ENCODE measurements around the gene NR6A1.

The NR6A1 gene

GRCh38 chr9:124709292-124709690, 61.8 kb downstream of the NR6A1 start:
- no peak overlapping the region for H3K27ac ChIP-seq (ENCODE audit: insufficient read depth, low read length, poor library complexity, severe bottlenecking)
- H3K36me3 ChIP-seq (ENCODE audit: control insufficient read depth, insufficient read depth, low read length), result no peaks in the 10 kb centered on the region
- DNase-seq, result no peak
- no peaks in the 10 kb centered on the region for H3K9me3 ChIP-seq (ENCODE audit: control insufficient read depth, low read length)
- no peaks in the 10 kb centered on the region for H3K4me1 ChIP-seq (ENCODE audit: control insufficient read depth, insufficient read depth, low read length, poor library complexity, severe bottlenecking)
- no peak overlapping the region for H3K4me3 ChIP-seq (ENCODE audit: insufficient read depth, low read depth, low read length, poor library complexity, severe bottlenecking)
- H3K27me3 ChIP-seq (replicated peaks; ENCODE audit: control insufficient read depth, insufficient read depth, low read length, poor library complexity, severe bottlenecking), result no peaks in the 10 kb centered on the region

- no peaks in the 10 kb centered on the region for H3K27me3 ChIP-seq (replicated peaks; ENCODE audit: control insufficient read depth, insufficient read depth, low read length, poor library complexity, severe bottlenecking)
- no peaks in the 10 kb centered on the region for H3K36me3 ChIP-seq (ENCODE audit: control insufficient read depth, insufficient read depth, low read length)
- no peak overlapping the region for H3K4me3 ChIP-seq (ENCODE audit: insufficient read depth, low read depth, low read length, poor library complexity, severe bottlenecking)
- no peak overlapping the region for H3K27ac ChIP-seq (ENCODE audit: insufficient read depth, low read length, poor library complexity, severe bottlenecking)
- no peaks in the 10 kb centered on the region for H3K9me3 ChIP-seq (ENCODE audit: control insufficient read depth, low read length)
- no peaks in the 10 kb centered on the region for H3K4me1 ChIP-seq (ENCODE audit: control insufficient read depth, insufficient read depth, low read length, poor library complexity, severe bottlenecking)
- no peak for DNase-seq
Observed at GRCh38 chr9:124708633-124709291, 62.3 kb downstream of the NR6A1 start.

GRCh38 chr9:124708074-124708473, 63.0 kb downstream of the NR6A1 start:
- no peak overlapping the region for H3K4me3 ChIP-seq (ENCODE audit: insufficient read depth, low read depth, low read length, poor library complexity, severe bottlenecking)
- H3K27me3 ChIP-seq (replicated peaks; ENCODE audit: control insufficient read depth, insufficient read depth, low read length, poor library complexity, severe bottlenecking), result no peaks in the 10 kb centered on the region
- H3K36me3 ChIP-seq (ENCODE audit: control insufficient read depth, insufficient read depth, low read length), result no peaks in the 10 kb centered on the region
- no peak for DNase-seq
- H3K27ac ChIP-seq (ENCODE audit: insufficient read depth, low read length, poor library complexity, severe bottlenecking), result no peak overlapping the region
- H3K4me1 ChIP-seq (ENCODE audit: control insufficient read depth, insufficient read depth, low read length, poor library complexity, severe bottlenecking), result no peaks in the 10 kb centered on the region
- H3K9me3 ChIP-seq (ENCODE audit: control insufficient read depth, low read length), result no peaks in the 10 kb centered on the region

DNA sequence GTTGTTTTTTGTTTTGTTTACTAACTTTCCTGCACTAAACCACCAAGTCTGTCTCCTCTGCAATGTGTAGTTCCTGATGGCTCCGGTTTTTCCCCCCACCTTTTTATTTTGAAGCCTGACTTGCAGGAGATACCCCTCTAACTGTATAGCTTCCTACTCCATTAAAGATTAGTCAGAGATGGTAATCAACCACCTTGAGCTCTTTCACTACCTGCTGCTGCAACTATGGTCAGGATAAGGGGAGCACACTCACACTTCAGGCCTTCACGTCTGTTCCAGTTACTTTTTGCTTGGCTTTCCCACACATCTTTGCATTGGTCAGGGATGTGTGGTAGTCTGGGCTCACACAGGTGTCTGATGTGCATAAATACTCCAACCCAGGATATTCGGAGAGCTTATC, 63.4 kb downstream of the NR6A1 start:
- Histone ChIP-seq H3K4me1 (ENCODE audit: control insufficient read depth, insufficient read depth, low read length, poor library complexity, severe bottlenecking) (no peaks in the 10 kb centered on the region), H3K27ac (ENCODE audit: insufficient read depth, low read length, poor library complexity, severe bottlenecking) (no peak overlapping the region), H3K27me3 (replicated peaks; ENCODE audit: control insufficient read depth, insufficient read depth, low read length, poor library complexity, severe bottlenecking) (no peaks in the 10 kb centered on the region), H3K4me3 (ENCODE audit: insufficient read depth, low read depth, low read length, poor library complexity, severe bottlenecking) (no peak overlapping the region), H3K36me3 (ENCODE audit: control insufficient read depth, insufficient read depth, low read length) (no peaks in the 10 kb centered on the region), H3K9me3 (ENCODE audit: control insufficient read depth, low read length) (no peaks in the 10 kb centered on the region)
- DNase-seq, result no peak

GRCh38 chr9:124706685-124707084, 64.4 kb downstream of the NR6A1 start:
- H3K36me3 ChIP-seq (ENCODE audit: control insufficient read depth, insufficient read depth, low read length), result no peaks in the 10 kb centered on the region
- no peak overlapping the region for H3K4me3 ChIP-seq (ENCODE audit: insufficient read depth, low read depth, low read length, poor library complexity, severe bottlenecking)
- DNase-seq, result no peak
- no peaks in the 10 kb centered on the region for H3K27me3 ChIP-seq (replicated peaks; ENCODE audit: control insufficient read depth, insufficient read depth, low read length, poor library complexity, severe bottlenecking)
- H3K9me3 ChIP-seq (ENCODE audit: control insufficient read depth, low read length), result no peaks in the 10 kb centered on the region
- no peaks in the 10 kb centered on the region for H3K4me1 ChIP-seq (ENCODE audit: control insufficient read depth, insufficient read depth, low read length, poor library complexity, severe bottlenecking)
- H3K27ac ChIP-seq (ENCODE audit: insufficient read depth, low read length, poor library complexity, severe bottlenecking), result no peak overlapping the region

GRCh38 chr9:124699575-124699974, 71.5 kb downstream of the NR6A1 start:
- H3K4me3 ChIP-seq (ENCODE audit: insufficient read depth, low read depth, low read length, poor library complexity, severe bottlenecking), result no peak overlapping the region
- H3K27me3 ChIP-seq (replicated peaks; ENCODE audit: control insufficient read depth, insufficient read depth, low read length, poor library complexity, severe bottlenecking), result no peaks in the 10 kb centered on the region
- no peaks in the 10 kb centered on the region for H3K36me3 ChIP-seq (ENCODE audit: control insufficient read depth, insufficient read depth, low read length)
- no peak for DNase-seq
- H3K4me1 ChIP-seq (ENCODE audit: control insufficient read depth, insufficient read depth, low read length, poor library complexity, severe bottlenecking), result no peaks in the 10 kb centered on the region
- H3K27ac ChIP-seq (ENCODE audit: insufficient read depth, low read length, poor library complexity, severe bottlenecking), result no peak overlapping the region
- H3K9me3 ChIP-seq (ENCODE audit: control insufficient read depth, low read length), result no peaks in the 10 kb centered on the region

GRCh38 chr9:124698265-124698664, 72.8 kb downstream of the NR6A1 start:
- Histone ChIP-seq H3K4me1 (ENCODE audit: control insufficient read depth, insufficient read depth, low read length, poor library complexity, severe bottlenecking) (no peaks in the 10 kb centered on the region), H3K9me3 (ENCODE audit: control insufficient read depth, low read length) (no peaks in the 10 kb centered on the region), H3K36me3 (ENCODE audit: control insufficient read depth, insufficient read depth, low read length) (no peaks in the 10 kb centered on the region), H3K4me3 (ENCODE audit: insufficient read depth, low read depth, low read length, poor library complexity, severe bottlenecking) (no peak overlapping the region), H3K27me3 (replicated peaks; ENCODE audit: control insufficient read depth, insufficient read depth, low read length, poor library complexity, severe bottlenecking) (no peaks in the 10 kb centered on the region), H3K27ac (ENCODE audit: insufficient read depth, low read length, poor library complexity, severe bottlenecking) (no peak overlapping the region)
- DNase-seq, result no peak

- no peak overlapping the region for H3K4me3 ChIP-seq (ENCODE audit: insufficient read depth, low read depth, low read length, poor library complexity, severe bottlenecking)
- no peaks in the 10 kb centered on the region for H3K4me1 ChIP-seq (ENCODE audit: control insufficient read depth, insufficient read depth, low read length, poor library complexity, severe bottlenecking)
- H3K27ac ChIP-seq (ENCODE audit: insufficient read depth, low read length, poor library complexity, severe bottlenecking), result no peak overlapping the region
- no peak for DNase-seq
- no peaks in the 10 kb centered on the region for H3K36me3 ChIP-seq (ENCODE audit: control insufficient read depth, insufficient read depth, low read length)
- no peaks in the 10 kb centered on the region for H3K9me3 ChIP-seq (ENCODE audit: control insufficient read depth, low read length)
- H3K27me3 ChIP-seq (replicated peaks; ENCODE audit: control insufficient read depth, insufficient read depth, low read length, poor library complexity, severe bottlenecking), result no peaks in the 10 kb centered on the region
Observed at GRCh38 chr9:124697326-124698200, 73.5 kb downstream of the NR6A1 start.

- Histone ChIP-seq H3K9me3 (ENCODE audit: control insufficient read depth, low read length) (no peaks in the 10 kb centered on the region), H3K27ac (ENCODE audit: insufficient read depth, low read length, poor library complexity, severe bottlenecking) (no peak overlapping the region)
Observed at GRCh38 chr9:124696101-124696500, 75.0 kb downstream of the NR6A1 start.

GRCh38 chr9:124695280-124695890, 75.7 kb downstream of the NR6A1 start:
- Histone ChIP-seq H3K27ac (ENCODE audit: insufficient read depth, low read length, poor library complexity, severe bottlenecking) (no peak overlapping the region), H3K27me3 (replicated peaks; ENCODE audit: control insufficient read depth, insufficient read depth, low read length, poor library complexity, severe bottlenecking) (no peaks in the 10 kb centered on the region), H3K4me1 (ENCODE audit: control insufficient read depth, insufficient read depth, low read length, poor library complexity, severe bottlenecking) (no peaks in the 10 kb centered on the region), H3K9me3 (ENCODE audit: control insufficient read depth, low read length) (no peaks in the 10 kb centered on the region), H3K4me3 (ENCODE audit: insufficient read depth, low read depth, low read length, poor library complexity, severe bottlenecking) (no peak overlapping the region), H3K36me3 (ENCODE audit: control insufficient read depth, insufficient read depth, low read length) (no peaks in the 10 kb centered on the region)
- no peak for DNase-seq

More at GRCh38 chr9:124696101-124696500, 75.0 kb downstream of the NR6A1 start:
- no peaks in the 10 kb centered on the region for H3K4me1 ChIP-seq (ENCODE audit: control insufficient read depth, insufficient read depth, low read length, poor library complexity, severe bottlenecking)
- H3K36me3 ChIP-seq (ENCODE audit: control insufficient read depth, insufficient read depth, low read length), result no peaks in the 10 kb centered on the region
- no peak overlapping the region for H3K4me3 ChIP-seq (ENCODE audit: insufficient read depth, low read depth, low read length, poor library complexity, severe bottlenecking)
- H3K27me3 ChIP-seq (replicated peaks; ENCODE audit: control insufficient read depth, insufficient read depth, low read length, poor library complexity, severe bottlenecking), result no peaks in the 10 kb centered on the region
- no peak for DNase-seq

Measured in effector memory CD4-positive, alpha-beta T cell (primary cell).